Suprapubic skin (tissue), 4 donors: Measurements from ENCODE around the gene SLC6A19. TPM values are rescaled to one million over a fixed set of nuclear protein-coding genes. Genes with fewer than 3 reads are reported as not detected.
A peak's percentile ranks its signal among the peaks of the same experiment; 100 is the strongest.

Experiments
- DNase-seq, 2 donors: peaks; one replicate each; pipeline ENCODE4 v3.0.0-alpha.2; 2019; ENCODE audit warnings: low spot score in 2 of 2
- H3K27ac ChIP-seq: fragments of 200-600 bp; sonication (generic); one replicate; pipeline ENCODE4 v1.5.1; 2019
- H3K27me3 ChIP-seq: fragments of 200-600 bp; sonication (generic); one replicate; pipeline ENCODE4 v1.5.1; 2019
- H3K36me3 ChIP-seq: fragments of 200-600 bp; sonication (generic); one replicate; pipeline ENCODE4 v1.5.1; 2019
- H3K4me1 ChIP-seq: fragments of 200-600 bp; sonication (generic); one replicate; pipeline ENCODE4 v1.5.1; 2019
- H3K4me3 ChIP-seq: fragments of 200-600 bp; sonication (generic); one replicate; pipeline ENCODE4 v1.5.1; 2019; ENCODE audit warnings: mild to moderate bottlenecking
- H3K9me3 ChIP-seq: fragments of 200-600 bp; sonication (generic); one replicate; pipeline ENCODE4 v1.5.1; 2019
- CTCF ChIP-seq, 2 donors: fragments of 200-600 bp in 1 of 2; fragments of 450-650 bp in 1 of 2; sonication (generic) in 1 of 2; IDR thresholded peaks; one replicate each; pipeline ENCODE4 v1.5.1; 2016 to 2019; ENCODE audit warnings: antibody characterized with exemption in 2 of 2, mild to moderate bottlenecking in 1 of 2, moderate library complexity in 1 of 2
- EP300 ChIP-seq: sonication (generic); formaldehyde crosslinking; IDR thresholded peaks from one replicate; pipeline ENCODE4 v1.6.1; 2017; ENCODE audit warnings: antibody characterized with exemption
- POLR2A ChIP-seq, 2 donors: fragments of 450-650 bp; IDR thresholded peaks; one replicate each; pipeline ENCODE4 v1.6.1; 2017; ENCODE audit warnings: antibody characterized with exemption in 2 of 2, mild to moderate bottlenecking in 2 of 2, moderate library complexity in 2 of 2
- POLR2AphosphoS5 ChIP-seq, 3 donors: sonication (generic); formaldehyde crosslinking; IDR thresholded peaks; one replicate each; pipeline ENCODE4 v1.6.1; 2017; ENCODE audit warnings: antibody characterized with exemption in 3 of 3
- WGBS: methylation state at CpG from one replicate; pipeline ENCODE4 v1.1.5; 2018; 5-methylcytosine and 5-hydroxymethylcytosine counted together
- total RNA-seq, 4 donors: library from RNA; depleted of rRNA; stranded (reverse); fragments of >200 nt; gene quantifications; one replicate each; pipeline ENCODE4 v1.1.0, GENCODE V29; 2016

SLC6A19 gene
- total RNA-seq, 4 donors from 2014 or later = 0.23 TPM; not detected in 3

- no peak overlapping the region for H3K27ac ChIP-seq
- H3K4me3 ChIP-seq = no peak overlapping the region
- TF ChIP-seq CTCF (IDR thresholded peaks at IDR 0.05) (no peak), POLR2AphosphoS5 (IDR thresholded peaks at IDR 0.05) (no peak), POLR2A (IDR thresholded peaks at IDR 0.05) (no peak), EP300 (no peak)
- no peak for DNase-seq
- H3K9me3 ChIP-seq = no peaks in the 10 kb centered on the region
- H3K36me3 ChIP-seq = no peaks in the 10 kb centered on the region
- H3K4me1 ChIP-seq = peaks cover 10% of the 10 kb centered on the region
- 94% methylated on average over 6 of the region's 20 CpGs for WGBS
- H3K27me3 ChIP-seq = peaks cover 3% of the 10 kb centered on the region
Measured at GRCh38 chr5:1172007-1172581, 29.3 kb upstream of the SLC6A19 start.

GRCh38 chr5:1172670-1173404, 28.6 kb upstream of the SLC6A19 start:
- no peak for DNase-seq
- WGBS = 88% methylated on average over 22 of the region's 22 CpGs
- no peaks in the 10 kb centered on the region for H3K9me3 ChIP-seq
- H3K4me1 ChIP-seq = peaks cover 6% of the 10 kb centered on the region
- no peak overlapping the region for H3K27ac ChIP-seq
- H3K27me3 ChIP-seq = peaks cover 3% of the 10 kb centered on the region
- H3K4me3 ChIP-seq = no peak overlapping the region
- TF ChIP-seq POLR2AphosphoS5 (IDR thresholded peaks at IDR 0.05) (no peak), POLR2A (IDR thresholded peaks at IDR 0.05) (no peak), CTCF (IDR thresholded peaks at IDR 0.05) (no peak), EP300 (no peak)
- no peaks in the 10 kb centered on the region for H3K36me3 ChIP-seq

GRCh38 chr5:1173485-1174070, 27.8 kb upstream of the SLC6A19 start:
- H3K27me3 ChIP-seq = peaks cover 3% of the 10 kb centered on the region
- no peaks in the 10 kb centered on the region for H3K4me1 ChIP-seq
- TF ChIP-seq POLR2A (IDR thresholded peaks at IDR 0.05) (no peak), POLR2AphosphoS5 (IDR thresholded peaks at IDR 0.05) (no peak), EP300 (no peak), CTCF (IDR thresholded peaks at IDR 0.05) (no peak)
- 78% methylated on average over 4 of the region's 21 CpGs for WGBS
- H3K9me3 ChIP-seq = no peaks in the 10 kb centered on the region
- H3K27ac ChIP-seq = no peak overlapping the region
- no peak for DNase-seq
- H3K36me3 ChIP-seq = no peaks in the 10 kb centered on the region
- H3K4me3 ChIP-seq = no peak overlapping the region

- no peak overlapping the region for H3K4me3 ChIP-seq
- no peaks in the 10 kb centered on the region for H3K4me1 ChIP-seq
- H3K36me3 ChIP-seq = no peaks in the 10 kb centered on the region
- no peak overlapping the region for H3K27ac ChIP-seq
- DNase-seq = no peak
- no peak for TF ChIP-seq POLR2A (IDR thresholded peaks at IDR 0.05)
- TF ChIP-seq EP300 = no peak
- no peak for TF ChIP-seq POLR2AphosphoS5 (IDR thresholded peaks at IDR 0.05)
- TF ChIP-seq CTCF (IDR thresholded peaks at IDR 0.05) = peak in 1 of 2 donors; percentile 77
- no peaks in the 10 kb centered on the region for H3K9me3 ChIP-seq
- 54% methylated on average over 17 of the region's 27 CpGs for WGBS
- H3K27me3 ChIP-seq = peaks cover 3% of the 10 kb centered on the region
Measured at GRCh38 chr5:1174122-1174936, 27.1 kb upstream of the SLC6A19 start.
